Measurements from ENCODE around the gene ATG7.

Gene ATG7

DNA sequence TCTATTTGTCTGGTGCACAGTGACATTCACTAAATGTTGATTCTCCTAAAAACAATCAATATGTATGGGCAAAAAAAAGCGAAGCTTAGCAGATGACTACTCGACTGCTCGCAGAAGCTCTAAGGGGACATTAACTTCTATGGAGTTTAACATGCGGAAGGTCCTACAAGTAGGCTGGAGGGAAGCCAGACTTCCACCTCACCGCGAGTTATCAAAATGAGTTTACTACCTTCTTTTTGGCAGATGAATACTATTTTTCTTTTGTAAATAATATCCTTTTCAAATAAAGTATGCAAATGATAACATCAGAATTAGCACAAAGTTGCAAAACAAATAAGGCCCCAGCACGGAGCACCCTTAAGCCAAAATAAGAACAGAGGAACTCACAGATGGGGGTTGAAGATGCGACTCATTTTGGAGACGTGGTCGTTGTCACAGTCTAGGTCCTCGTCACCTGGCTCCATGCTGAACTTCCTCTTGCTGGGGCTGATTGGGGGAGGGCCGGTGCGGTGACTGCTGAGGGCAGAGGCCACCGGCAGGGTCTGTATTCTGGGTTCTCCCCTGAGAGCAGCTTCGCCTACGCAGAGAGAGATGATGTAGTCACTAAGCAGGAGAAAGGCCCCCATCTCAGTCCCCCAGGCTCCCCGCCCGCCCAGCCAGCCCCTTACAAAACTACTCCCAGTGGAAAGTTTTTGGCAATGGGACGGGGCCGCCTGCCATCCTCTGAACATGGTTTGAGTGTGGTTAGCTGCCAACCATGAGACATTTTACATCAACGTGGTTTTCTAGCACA is 329.4 kb downstream of the ATG7 start:
- no peak for DNase-seq

DNA sequence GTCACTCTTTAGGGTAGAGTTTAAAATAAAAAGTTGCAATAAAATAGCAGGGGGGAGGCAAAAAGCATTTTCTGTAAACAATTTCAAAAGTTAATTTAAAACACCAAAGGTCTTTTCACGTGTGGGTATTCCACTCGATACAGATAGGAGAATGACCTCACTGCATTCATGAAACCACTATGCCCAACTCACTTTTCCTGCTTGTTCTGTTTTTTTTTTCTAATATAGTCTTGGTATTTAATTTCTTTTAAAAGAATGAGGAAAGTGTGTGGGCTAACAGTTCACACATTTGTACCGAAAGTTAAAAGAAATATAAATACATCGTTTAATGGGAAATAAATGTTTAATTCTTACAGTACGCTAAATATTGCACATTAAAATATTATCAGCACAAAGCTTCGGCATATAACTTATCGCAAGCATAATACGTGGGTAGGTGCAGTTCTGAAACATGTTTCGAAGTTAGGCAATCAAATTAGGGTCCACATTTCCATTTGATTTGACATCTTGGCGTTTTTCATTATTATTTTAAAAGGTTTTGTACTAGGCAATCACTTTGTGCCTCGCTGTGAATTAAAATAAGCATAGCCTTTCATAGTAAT is 330.1 kb downstream of the ATG7 start:
- DNase-seq: no peak

DNA sequence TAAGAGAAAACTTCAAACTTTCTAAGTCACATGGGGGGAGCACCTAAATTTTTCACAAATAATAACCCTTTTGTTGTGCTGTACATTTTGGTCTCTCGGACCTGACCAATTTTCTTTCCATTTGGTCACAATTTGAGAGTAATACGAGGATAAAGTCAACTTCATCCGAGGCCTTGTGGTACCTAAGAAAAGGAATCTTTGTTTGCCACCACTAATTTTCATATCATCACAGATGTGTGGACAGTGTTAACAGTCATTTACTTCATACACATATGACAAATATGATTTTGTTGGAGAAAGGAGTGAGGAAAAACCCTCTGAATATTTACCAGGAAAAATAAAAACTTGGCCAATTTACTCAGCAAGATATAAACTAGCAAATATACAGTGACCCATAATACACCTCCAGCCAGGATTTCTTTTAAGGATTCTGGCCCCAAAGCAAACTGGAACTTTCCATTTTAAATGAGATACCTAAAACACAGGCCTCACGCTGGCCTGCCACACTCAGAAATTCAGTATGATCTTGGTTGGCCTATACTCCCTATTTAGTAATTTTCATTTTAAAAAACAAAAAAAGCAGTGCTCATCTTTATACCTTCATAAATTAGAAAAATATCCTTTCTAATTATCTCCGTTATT is 330.8 kb downstream of the ATG7 start:
- no peak for DNase-seq

DNA sequence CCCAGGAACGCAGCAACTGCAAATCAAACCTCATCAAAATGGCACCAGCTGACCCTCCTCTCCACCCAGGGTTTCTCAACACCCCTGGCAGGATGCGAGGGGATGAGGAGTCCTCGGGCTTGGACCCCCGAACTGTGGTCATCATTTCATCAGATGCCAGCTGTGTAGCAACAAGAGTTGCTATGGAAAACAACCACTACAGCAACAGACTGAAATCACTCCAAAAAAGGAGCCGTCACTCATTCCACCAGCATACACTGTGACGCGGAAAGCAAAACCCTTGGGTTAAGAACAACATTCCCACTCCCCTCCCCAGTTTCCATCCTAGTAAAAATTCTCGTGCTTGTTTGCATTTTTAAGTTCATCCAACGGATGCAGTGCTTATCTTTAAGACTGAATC is 331.4 kb downstream of the ATG7 start:
- DNase-seq: peak; percentile 65

GRCh38 chr3:11604139-11604892 is 332.1 kb downstream of the ATG7 start:
- DNase-seq: peak; percentile 93

DNA sequence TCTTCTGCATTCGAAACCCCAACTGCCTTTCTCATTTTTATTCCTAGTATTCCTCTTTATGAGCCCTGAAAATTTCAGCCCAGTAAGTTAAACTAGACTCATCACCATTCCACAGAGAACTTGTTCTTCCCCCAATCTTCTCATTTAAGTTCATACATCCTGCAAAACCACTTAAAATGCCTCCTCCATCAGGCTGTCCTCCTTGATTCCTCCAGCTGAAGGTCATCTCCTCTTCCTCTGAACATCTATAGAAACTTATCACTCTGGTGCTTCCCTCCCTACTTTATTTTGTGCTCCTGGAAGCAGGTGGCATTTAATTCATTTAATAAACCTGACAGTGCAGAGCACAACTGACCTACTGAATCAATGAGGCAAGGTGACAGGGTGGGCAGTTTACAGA is 333.2 kb downstream of the ATG7 start:
- DNase-seq: no peak

GRCh38 chr3:11606090-11606784 is 334.0 kb downstream of the ATG7 start:
- no peak for DNase-seq

- no peak for DNase-seq
These were observed 334.8 kb downstream of the ATG7 start for GRCh38 chr3:11606865-11607440.
